GM13977 (cell line): ENCODE data around the gene SLC5A1.

Experiments
- DNase-seq: peaks from one replicate; pipeline ENCODE4 v3.0.0; 2012; ENCODE audit warnings: low spot score
- CTCF ChIP-seq: IDR thresholded peaks from 2 replicates; pipeline ENCODE4 v1.5.1; 2012; ENCODE audit warnings: mild to moderate bottlenecking, control low read depth; ENCODE audit not compliant: insufficient read depth; ENCODE audit errors: extremely low read depth, missing control alignments
- in situ Hi-C: fragments of 300-500 bp; cut with MboI; formaldehyde crosslinking; loops from one replicate; pipeline ENCODE4 v1.12.0; 2022; ENCODE audit warnings: low sequenced_read_pairs, low pct_unique_long_range_greater_than_20kb, mixed read lengths, inconsistent platforms; ENCODE audit not compliant: unreplicated experiment

The SLC5A1 gene

DNA sequence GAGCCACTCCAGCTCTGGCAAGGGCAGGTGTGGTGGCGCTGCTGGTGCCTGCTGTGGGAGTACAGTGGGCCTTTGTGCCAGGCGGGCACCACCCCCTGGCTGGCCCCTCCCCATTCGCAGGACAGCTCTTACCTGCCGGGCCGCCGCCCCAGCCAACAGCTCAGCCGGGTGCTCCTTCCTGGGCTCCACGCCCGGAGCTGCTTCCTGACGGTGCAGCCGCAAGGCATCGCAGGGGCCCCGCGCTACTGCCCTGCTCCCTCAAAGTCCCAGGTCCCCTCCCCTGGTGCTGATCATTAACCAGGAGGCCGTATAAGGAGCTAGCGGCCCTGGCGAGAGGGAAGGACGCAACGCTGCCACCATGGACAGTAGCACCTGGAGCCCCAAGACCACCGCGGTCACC, at the start of gene SLC5A1:
Gene SLC5A1, plus strand, starts transcription at position 338 of the 400 bp plus-strand sequence. Its CDS starts 21 bp downstream, at position 359.
- in situ Hi-C loops, result no loop called here
- TF ChIP-seq CTCF, result no peak
- no peak for DNase-seq

DNA sequence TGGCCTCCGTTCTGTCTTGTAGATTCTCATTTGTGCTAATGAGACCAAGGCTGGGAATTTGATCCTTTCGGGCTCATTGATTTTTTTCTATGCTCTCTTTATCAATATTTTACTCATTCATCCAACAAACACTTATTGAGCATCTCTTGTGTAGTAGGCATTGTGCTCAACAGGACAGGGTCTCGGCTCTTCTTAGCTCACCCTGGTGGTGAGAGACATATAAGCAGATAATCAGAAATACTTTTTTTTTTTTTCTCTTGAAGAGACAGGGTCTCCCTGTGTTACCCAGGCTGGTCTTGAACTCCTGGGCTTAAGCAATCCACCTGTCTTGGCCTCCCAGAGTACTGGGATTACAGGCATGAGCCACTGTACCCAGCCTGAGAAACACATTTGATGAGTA, 48.0 kb upstream of the SLC5A1 start:
- in situ Hi-C loops, result loop anchor here (25.0 kb wide), 1 partner anchor 467 kb away; the partner anchor contains the start of genes BPIFC and FBXO7
- TF ChIP-seq CTCF, result no peak
- no peak for DNase-seq

- DNase-seq, result no peak
- in situ Hi-C loops, result loop anchor here (25.0 kb wide), 1 partner anchor 466 kb away; the partner anchor contains the start of genes BPIFC and FBXO7
- TF ChIP-seq CTCF, result no peak
Measured at GRCh38 chr22:31995807-31996206, 47.3 kb upstream of the SLC5A1 start.

DNA sequence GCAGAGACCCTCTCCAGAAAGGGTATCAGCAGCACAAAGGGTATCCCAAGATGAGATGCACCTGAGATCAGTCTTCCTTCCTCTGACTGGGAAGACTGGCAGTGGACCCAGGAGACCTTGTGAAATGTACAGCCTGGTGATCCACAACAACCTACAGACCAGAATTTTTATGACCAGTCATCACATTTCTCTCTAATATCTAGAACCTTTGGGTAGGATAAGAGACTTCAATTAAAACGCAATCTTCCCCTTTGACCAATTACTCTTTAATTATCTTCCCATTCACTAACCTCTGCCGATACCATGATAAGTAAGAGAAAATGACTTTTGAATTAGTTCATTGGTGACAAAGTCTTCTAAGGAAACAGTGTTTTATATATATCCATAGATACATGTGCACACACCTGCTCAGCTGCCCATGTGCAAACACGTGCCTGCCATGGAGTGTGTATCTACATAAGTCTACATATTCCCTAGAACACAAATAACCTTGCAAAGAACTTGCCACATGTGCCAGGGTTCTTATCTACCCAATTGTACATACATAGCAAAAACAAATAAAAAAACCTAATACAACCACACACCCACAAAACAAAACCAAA, 44.2 kb upstream of the SLC5A1 start:
- no peak for DNase-seq
- in situ Hi-C loops, result loop anchor here (25.0 kb wide), 1 partner anchor 463 kb away; the partner anchor contains the start of genes BPIFC and FBXO7
- TF ChIP-seq CTCF, result no peak

- in situ Hi-C loops, result no loop called here
- TF ChIP-seq CTCF, result no peak
- DNase-seq, result no peak
Measured at GRCh38 chr22:32000181-32000580, 42.9 kb upstream of the SLC5A1 start.

GRCh38 chr22:32005453-32005852, 37.6 kb upstream of the SLC5A1 start:
- DNase-seq, result no peak
- in situ Hi-C loops, result no loop called here
- TF ChIP-seq CTCF, result no peak
